Spleen (tissue), 11 donors: Measurements from ENCODE around the gene PALM. TPM values are rescaled to one million over a fixed set of nuclear protein-coding genes. Genes with fewer than 3 reads are reported as not detected.

Experiments
- DNase-seq: peaks from one replicate; pipeline ENCODE4 v3.0.0-alpha.2; 2020
- H3K27ac ChIP-seq, 8 donors: fragments of 200-600 bp; sonication (generic) in 7 of 8; 1 replicate in 4 of 8; 2 replicates in 4 of 8; pipeline versions ENCODE4 v1.5.0 to v1.8.0; 2016 to 2021; ENCODE audit warnings: inconsistent platforms in 4 of 8, mild to moderate bottlenecking in 4 of 8, moderate library complexity in 1 of 8
- H3K27me3 ChIP-seq, 7 donors: fragments of 200-600 bp; sonication (generic) in 6 of 7; replicated peaks in 1 of 7; 1 replicate in 4 of 7; 2 replicates in 3 of 7; pipeline versions ENCODE4 v1.5.0 to v1.8.0; 2016 to 2021; ENCODE audit warnings: inconsistent platforms in 3 of 7, mild to moderate bottlenecking in 1 of 7
- H3K36me3 ChIP-seq, 6 donors: fragments of 200-600 bp; sonication (generic) in 5 of 6; 1 replicate in 4 of 6; 2 replicates in 2 of 6; pipeline versions ENCODE4 v1.5.0 to v1.8.0; 2016 to 2021; ENCODE audit warnings: inconsistent platforms in 2 of 6
- H3K4me1 ChIP-seq, 6 donors: fragments of 200-600 bp; sonication (generic) in 5 of 6; 1 replicate in 3 of 6; 2 replicates in 3 of 6; pipeline versions ENCODE4 v1.5.0 to v1.8.0; 2016 to 2021; ENCODE audit warnings: inconsistent platforms in 3 of 6
- H3K4me3 ChIP-seq, 8 donors: fragments of 200-600 bp; sonication (generic) in 7 of 8; 1 replicate in 4 of 8; 2 replicates in 4 of 8; pipeline versions ENCODE4 v1.5.0 to v1.8.0; 2016 to 2021; ENCODE audit warnings: inconsistent platforms in 4 of 8, mild to moderate bottlenecking in 4 of 8, moderate library complexity in 2 of 8
- H3K9me3 ChIP-seq, 8 donors: fragments of 200-600 bp; sonication (generic) in 7 of 8; 1 replicate in 4 of 8; 2 replicates in 4 of 8; pipeline versions ENCODE4 v1.5.0 to v1.8.0; 2016 to 2021; ENCODE audit warnings: inconsistent platforms in 4 of 8
- CTCF ChIP-seq, 11 experiments: fragments of 200-600 bp in 7 of 11; fragments of 450-650 bp in 4 of 11; sonication (generic) in 4 of 11; IDR thresholded peaks in 8 of 11; conservative IDR thresholded peaks in 3 of 11; 1 replicate in 7 of 11; 2 replicates in 4 of 11; pipeline versions ENCODE4 v1.4.0 to v1.8.0; 2016 to 2021; ENCODE audit warnings: antibody characterized with exemption in 11 of 11, inconsistent platforms in 4 of 11, mild to moderate bottlenecking in 1 of 11
- POLR2A ChIP-seq, 3 donors: fragments of 450-650 bp; IDR thresholded peaks; one replicate each; pipeline ENCODE4 v1.5.1; 2017; ENCODE audit warnings: antibody characterized with exemption in 3 of 3, mild to moderate bottlenecking in 1 of 3
- POLR2AphosphoS5 ChIP-seq, 3 donors: sonication (generic); formaldehyde crosslinking; IDR thresholded peaks; one replicate each; pipeline ENCODE4 v1.5.1; 2017; ENCODE audit warnings: antibody characterized with exemption in 3 of 3
- WGBS, 5 donors: extraction: QIAGEN DNeasy Blood & Tissue Kit in 3 of 5; methylation state at CpG; one replicate each; pipeline versions ENCODE4 v1.1.5 to v1.1.7; 2013 to 2018; 5-methylcytosine and 5-hydroxymethylcytosine counted together
- intact Hi-C: fragments of 100-400 bp; cut with DNase I; formaldehyde crosslinking; loops from one replicate; pipeline ENCODE4 v1.15.0; 2023; ENCODE audit warnings: low total_unique reads
- polyA plus RNA-seq, 3 donors: library from polyadenylated mRNA; stranded (reverse); fragments of 200-250 nt; gene quantifications; one replicate each; pipeline ENCODE4 v1.2.1, GENCODE V29; 2013
- total RNA-seq, 7 donors: library from RNA; depleted of rRNA in 3 of 7; stranded (reverse); fragments of >200 nt in 3 of 7; fragmentation: NEBNext Ultra II Directional in 4 of 7; extraction: Animal tissue kit (Norgen Biotek cat#: 25700) in 4 of 7; gene quantifications; one replicate each; pipeline versions ENCODE4 v1.1.0 to v1.2.1, GENCODE V29; 2016 to 2021
- donor health status: healthy with polysubstance abuse.
- donor health status: DM: no; HTN: no; CAD: no; lungs with moderate emphysema.
- donor health status: DM: no; HTN: no; CAD: no.
- donor health status: Bipolar disorder and iron deficiency.
- donor health status: healthy.
- donor health status: DM: no; HTN: no; CAD: no.
- donor health status: DM: yes; HTN: yes; CAD: no.

Gene PALM
- total and polyA plus RNA-seq, 10 donors: 6.0 to 80.1 (median 27.0) TPM

GRCh38 chr19:791007-791566 lies 82.4 kb downstream of the PALM start:
- TF ChIP-seq POLR2A (IDR thresholded peaks at IDR 0.05) (no peak), CTCF (IDR thresholded peaks at IDR 0.05 in 8 of 11, conservative IDR thresholded peaks at IDR 0.05 in 3 of 11) (no peak)
- WGBS, 5 donors: 80 to 86% (median 82%) methylated on average over 26 of the region's 26 CpGs
- DNase-seq: no peak
- no peaks in the 10 kb centered on the region for H3K27me3 ChIP-seq
- no peak overlapping the region for H3K4me3 ChIP-seq
- H3K9me3 ChIP-seq: no peaks in the 10 kb centered on the region
- H3K27ac ChIP-seq: peak overlapping the region in 6 of 8 donors; percentile 29 to 84 (median 76)
- intact Hi-C loops: no loop called here
- no peaks in the 10 kb centered on the region for H3K36me3 ChIP-seq
- peaks cover 11 to 67% (median 37%) of the 10 kb centered on the region in 6 donors for H3K4me1 ChIP-seq

GRCh38 chr19:791567-792305 lies 83.0 kb downstream of the PALM start:
- Histone ChIP-seq H3K4me1 (peaks cover 15 to 73% (median 43%) of the 10 kb centered on the region in 6 donors), H3K27ac (peak overlapping the region in 7 of 8 donors; percentile 29 to 84 (median 73)), H3K4me3 (no peak overlapping the region), H3K36me3 (no peaks in the 10 kb centered on the region), H3K9me3 (no peaks in the 10 kb centered on the region), H3K27me3 (no peaks in the 10 kb centered on the region)
- peak; percentile 69 for DNase-seq
- 35 to 64% (median 51%) methylated on average over 7 to 8 of the region's 8 CpGs for WGBS, 5 donors
- intact Hi-C loops: no loop called here
- TF ChIP-seq POLR2A (IDR thresholded peaks at IDR 0.05) (no peak), CTCF (IDR thresholded peaks at IDR 0.05 in 8 of 11, conservative IDR thresholded peaks at IDR 0.05 in 3 of 11) (no peak), POLR2AphosphoS5 (IDR thresholded peaks at IDR 0.05) (no peak)

GRCh38 chr19:792306-792885 lies 83.7 kb downstream of the PALM start:
- TF ChIP-seq POLR2A (IDR thresholded peaks at IDR 0.05) (no peak), POLR2AphosphoS5 (IDR thresholded peaks at IDR 0.05) (no peak), CTCF (IDR thresholded peaks at IDR 0.05 in 8 of 11, conservative IDR thresholded peaks at IDR 0.05 in 3 of 11) (no peak)
- DNase-seq: no peak
- intact Hi-C loops: no loop called here
- Histone ChIP-seq H3K27ac (peak overlapping the region in 7 of 8 donors; percentile 32 to 84 (median 73)), H3K4me1 (peaks cover 15 to 72% (median 43%) of the 10 kb centered on the region in 6 donors), H3K36me3 (no peaks in the 10 kb centered on the region), H3K4me3 (no peak overlapping the region), H3K27me3 (no peaks in the 10 kb centered on the region), H3K9me3 (no peaks in the 10 kb centered on the region)
- 76 to 88% (median 79%) methylated on average over 16 of the region's 16 CpGs for WGBS, 5 donors

GRCh38 chr19:793806-794205 lies 85.1 kb downstream of the PALM start:
- Histone ChIP-seq H3K9me3 (no peaks in the 10 kb centered on the region), H3K36me3 (no peaks in the 10 kb centered on the region), H3K4me3 (no peak overlapping the region), H3K27me3 (no peaks in the 10 kb centered on the region), H3K4me1 (peaks cover 16 to 67% (median 41%) of the 10 kb centered on the region in 6 donors), H3K27ac (no peak overlapping the region)
- WGBS, 5 donors: 93 to 98% (median 94%) methylated on average over 12 of the region's 12 CpGs
- intact Hi-C loops: no loop called here
- DNase-seq: no peak
- TF ChIP-seq POLR2A (IDR thresholded peaks at IDR 0.05) (no peak), POLR2AphosphoS5 (IDR thresholded peaks at IDR 0.05) (no peak), CTCF (IDR thresholded peaks at IDR 0.05 in 8 of 11, conservative IDR thresholded peaks at IDR 0.05 in 3 of 11) (no peak)
